Ramos (cell line): ENCODE results near the gene F12.

ENCODE experiments used
- in situ Hi-C: fragments of 300-500 bp; cut with MboI; formaldehyde crosslinking; loops from one replicate; pipeline ENCODE4 v1.14.3; 2022; ENCODE audit warnings: low sequenced_read_pairs; ENCODE audit not compliant: unreplicated experiment

Gene F12

DNA sequence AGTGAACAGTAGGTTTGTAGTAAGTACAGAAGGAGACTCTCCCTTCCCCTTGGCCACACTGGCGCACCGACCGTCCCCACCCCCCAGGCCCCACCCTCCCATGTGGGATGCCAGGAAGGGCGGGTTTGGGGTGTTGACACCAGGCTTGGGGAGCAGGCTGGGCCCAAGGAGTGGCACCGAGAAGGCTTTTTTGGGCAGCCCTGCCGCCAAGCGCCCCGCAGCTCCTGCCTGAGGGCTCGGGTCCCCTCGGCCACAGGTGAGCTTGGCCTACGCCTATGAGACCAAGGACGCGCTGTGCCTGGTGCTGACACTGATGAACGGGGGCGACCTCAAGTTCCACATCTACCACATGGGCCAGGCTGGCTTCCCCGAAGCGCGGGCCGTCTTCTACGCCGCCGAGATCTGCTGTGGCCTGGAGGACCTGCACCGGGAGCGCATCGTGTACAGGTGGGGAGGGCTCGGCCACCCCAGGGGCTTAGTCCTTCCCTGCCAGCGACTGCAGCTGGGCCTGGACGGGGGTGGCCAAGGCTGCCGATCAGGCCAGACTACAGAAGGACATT lies 24.4 kb upstream of the F12 start:
- in situ Hi-C loops: no loop called here

DNA sequence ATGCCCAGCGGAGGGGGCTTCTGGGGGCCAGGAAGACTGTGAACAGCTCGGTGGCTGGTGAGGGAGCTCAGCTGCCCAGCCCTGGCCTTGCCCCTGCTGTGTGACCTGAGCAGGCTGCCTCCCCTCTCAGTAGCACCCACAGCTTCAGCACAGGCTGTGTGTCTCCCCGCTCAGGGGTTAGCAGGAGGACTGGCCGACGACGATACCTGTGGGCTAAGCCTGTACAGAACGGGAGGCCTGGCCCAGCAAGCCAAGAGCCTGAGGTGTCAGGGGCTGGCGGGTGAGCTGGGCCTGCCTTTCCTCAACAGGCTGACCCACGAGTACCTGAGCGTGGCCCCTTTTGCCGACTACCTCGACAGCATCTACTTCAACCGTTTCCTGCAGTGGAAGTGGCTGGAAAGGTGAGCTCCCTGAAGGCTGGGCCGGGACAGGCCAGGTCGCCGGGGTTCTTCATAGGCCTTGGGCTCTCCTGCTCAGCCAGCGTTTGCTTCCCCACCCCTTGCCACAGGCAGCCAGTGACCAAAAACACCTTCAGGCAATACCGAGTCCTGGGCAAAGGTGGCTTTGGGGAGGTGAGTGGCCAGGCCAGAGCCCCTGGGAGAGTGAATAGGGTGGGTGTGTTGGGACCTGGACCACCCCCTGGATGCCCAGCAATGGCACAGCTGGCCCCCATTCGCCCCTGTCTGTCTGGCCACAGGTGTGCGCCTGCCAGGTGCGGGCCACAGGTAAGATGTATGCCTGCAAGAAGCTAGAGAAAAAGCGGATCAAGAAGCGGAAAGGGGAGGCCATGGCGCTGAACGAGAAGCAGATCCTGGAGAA lies 23.7 kb upstream of the F12 start:
- in situ Hi-C loops: no loop called here

DNA sequence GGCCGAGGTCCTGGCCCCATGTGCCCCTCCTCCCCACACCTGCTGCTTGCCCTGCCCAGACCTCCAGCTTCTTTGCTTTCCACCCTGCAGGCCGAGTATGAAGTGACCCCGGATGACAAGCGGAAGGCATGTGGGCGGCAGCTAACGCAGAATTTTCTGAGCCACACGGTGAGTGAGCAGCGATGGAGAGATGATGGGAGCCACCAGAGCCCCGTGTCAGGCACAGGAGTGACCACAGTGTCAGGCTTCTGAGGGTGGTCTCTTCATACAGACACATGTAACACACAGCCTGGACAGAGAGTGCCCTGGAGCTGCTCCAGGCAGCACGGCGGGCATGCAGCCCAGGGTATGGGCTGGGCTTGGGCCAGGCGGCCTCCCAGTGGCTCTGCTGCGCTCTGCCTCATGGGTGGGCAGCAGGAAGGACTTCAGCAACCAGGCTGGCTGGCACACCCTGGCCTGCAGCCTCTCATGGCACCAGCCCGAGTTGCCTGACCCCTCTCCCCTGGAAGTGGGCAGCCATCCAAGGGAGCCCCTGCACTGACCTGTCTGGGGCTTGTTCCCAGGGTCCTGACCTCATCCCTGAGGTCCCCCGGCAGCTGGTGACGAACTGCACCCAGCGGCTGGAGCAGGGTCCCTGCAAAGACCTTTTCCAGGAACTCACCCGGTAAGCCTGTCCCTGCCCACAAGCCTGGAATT lies 22.9 kb upstream of the F12 start:
- in situ Hi-C loops: no loop called here

DNA sequence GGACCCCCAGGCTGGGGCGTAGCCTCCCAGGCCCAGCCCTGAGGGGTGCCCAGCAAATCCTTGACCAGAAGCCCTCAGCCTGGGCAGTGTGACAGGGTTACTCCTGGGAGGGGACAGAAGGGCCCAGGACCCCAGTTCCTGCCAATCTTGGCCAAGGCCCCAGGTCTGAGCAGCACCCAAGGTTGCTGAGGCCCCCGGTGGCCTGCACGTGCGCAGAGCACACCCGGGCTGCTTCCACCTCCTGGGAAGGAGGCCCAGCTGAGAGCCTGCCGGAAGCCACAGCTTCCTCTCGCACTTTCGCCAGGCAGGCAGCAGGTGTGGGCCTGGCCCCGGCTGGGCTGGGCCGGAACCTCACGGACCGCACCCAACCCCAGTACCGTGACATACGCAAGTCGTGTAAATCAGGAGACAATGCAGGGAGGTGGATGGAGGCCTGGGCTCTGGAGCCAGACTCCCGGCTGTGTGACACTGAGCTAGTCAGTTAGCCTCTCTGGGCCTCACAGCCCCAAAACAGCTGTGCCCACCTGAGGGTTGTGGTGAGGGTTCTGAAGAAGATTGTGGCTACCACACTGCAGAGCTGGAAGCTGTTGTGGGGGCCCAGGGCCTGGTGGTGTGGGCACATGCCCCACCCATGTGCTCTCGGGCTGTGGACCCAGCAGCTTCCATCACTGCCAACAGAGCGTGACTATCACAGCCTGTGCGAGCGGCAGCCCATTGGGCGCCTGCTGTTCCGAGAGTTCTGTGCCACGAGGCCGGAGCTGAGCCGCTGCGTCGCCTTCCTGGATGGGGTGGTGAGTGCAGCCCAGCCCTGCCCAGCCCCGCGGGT lies 22.2 kb upstream of the F12 start:
- in situ Hi-C loops: no loop called here

DNA sequence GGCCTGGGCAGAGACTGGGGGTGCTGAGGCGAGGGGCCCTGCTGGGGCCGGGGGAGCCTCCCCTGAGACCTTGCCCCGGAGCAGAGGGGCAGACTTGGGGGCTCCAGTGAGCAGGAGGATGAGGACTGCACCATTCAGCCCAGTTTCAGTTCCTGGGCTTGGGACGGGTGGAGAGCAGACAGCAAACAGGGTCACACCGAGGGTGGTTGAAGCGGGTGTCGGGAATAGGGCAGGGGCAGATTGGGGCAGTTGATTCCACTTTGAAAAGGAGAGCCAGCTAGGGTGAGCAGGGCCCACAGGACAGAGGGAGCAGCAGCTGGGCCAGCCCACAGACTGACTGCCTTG lies 21.6 kb upstream of the F12 start:
- in situ Hi-C loops: no loop called here

DNA sequence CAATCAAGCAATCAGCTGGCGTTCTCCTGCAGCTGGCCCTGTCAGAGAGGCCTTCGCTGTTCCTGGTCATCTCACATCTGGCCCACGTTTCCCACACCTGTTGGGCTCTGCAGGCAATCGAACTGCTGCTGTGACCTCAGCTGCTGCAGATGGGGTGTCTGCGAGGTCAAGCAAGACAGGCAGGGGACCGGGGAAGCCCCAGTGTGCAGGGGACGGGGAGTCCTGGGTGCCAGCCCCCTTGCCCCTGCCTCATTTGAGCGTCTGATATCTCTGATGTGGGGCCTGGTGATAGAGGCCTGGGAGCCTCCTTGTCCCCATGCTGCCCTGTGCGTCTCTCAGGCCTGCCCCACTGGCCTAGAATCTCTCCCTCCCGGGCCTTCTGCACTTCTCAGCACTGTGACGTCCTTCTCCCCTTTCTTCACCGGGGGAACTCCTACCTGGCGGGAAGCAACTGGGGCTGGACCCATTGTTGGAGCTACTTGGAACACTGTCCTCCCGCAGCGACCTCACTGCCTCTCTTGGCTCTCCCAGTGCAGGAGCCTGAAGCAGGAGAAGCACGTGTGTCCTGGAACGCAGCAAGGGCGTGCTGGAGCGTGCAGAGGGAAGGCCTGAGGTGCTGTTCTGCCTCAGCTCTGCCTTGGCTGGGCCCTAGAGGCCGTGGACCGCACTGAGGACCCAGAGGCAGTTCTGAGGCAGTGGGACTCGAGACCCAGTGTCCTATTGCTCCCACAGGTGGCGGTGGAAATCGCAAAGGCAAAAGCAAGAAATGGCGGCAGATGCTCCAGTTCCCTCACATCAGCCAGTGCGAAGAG lies 21.0 kb upstream of the F12 start:
- in situ Hi-C loops: no loop called here

DNA sequence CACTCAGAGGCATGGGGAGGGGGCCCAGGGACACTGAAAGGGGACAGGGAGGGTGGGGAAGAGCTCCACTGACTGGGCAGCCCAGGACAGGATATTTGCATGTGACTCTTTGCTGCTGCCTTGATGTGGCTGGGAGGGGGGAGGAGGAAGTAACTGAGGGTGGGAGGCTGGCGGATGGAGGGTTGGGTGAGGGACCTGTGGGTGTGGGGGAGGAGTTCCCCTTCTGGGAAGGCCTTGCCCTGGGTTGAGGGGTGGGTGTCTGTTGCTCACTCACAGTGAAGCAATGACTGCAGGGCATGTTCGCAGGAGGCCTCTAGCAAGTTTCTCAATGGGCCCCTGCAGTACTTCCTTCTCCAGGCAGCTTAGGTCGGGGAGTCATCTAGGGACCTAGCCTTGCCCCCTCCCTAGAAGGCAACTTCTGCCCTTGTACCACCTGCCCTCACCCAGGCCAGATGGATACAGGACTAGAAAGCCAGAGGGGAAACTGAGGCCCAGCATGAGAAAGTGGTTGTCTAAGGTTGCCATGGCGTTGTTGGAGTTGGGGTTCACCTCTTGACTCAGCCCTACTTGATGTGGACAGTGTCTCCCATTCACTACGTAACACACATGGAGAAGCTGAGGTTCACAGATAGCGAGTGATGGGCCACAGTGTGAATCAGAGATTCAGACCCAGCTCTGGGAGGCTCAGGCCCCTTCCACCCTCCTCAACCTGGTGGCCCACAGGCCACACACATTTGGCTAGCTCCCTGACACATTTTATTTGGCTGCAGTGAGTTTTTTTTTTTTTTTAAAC lies 20.1 kb upstream of the F12 start:
- in situ Hi-C loops: no loop called here

DNA sequence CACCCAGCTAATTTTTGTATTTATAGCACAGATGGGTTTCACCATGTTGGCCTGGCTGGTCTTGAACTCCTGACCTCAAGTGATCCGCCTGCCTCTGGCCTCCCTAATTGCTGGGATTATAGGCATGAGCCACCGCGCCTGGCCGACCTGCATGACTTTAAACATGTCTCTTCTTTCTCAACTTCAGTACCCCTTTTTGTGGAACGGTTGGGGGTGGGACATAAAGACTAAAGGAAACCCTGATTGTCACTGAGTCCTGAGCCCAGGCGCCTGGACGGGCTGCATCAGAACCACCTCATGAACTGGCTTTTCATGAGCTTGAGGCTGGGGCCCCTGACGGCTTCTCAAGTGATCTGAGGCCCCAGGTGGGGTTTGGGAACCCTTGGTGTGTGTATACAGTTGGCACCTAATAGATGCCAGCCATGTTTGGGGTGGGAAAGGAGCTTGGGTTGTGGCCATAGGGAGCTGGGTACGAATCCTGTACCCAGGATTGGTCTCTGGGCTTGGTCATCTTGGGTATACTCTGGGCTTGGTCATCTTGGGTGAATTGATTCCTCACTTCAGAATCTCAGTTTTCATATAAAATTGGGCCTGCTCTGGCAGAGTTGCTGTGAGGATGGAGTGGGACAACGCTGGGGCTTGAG lies 19.3 kb upstream of the F12 start:
- in situ Hi-C loops: no loop called here

DNA sequence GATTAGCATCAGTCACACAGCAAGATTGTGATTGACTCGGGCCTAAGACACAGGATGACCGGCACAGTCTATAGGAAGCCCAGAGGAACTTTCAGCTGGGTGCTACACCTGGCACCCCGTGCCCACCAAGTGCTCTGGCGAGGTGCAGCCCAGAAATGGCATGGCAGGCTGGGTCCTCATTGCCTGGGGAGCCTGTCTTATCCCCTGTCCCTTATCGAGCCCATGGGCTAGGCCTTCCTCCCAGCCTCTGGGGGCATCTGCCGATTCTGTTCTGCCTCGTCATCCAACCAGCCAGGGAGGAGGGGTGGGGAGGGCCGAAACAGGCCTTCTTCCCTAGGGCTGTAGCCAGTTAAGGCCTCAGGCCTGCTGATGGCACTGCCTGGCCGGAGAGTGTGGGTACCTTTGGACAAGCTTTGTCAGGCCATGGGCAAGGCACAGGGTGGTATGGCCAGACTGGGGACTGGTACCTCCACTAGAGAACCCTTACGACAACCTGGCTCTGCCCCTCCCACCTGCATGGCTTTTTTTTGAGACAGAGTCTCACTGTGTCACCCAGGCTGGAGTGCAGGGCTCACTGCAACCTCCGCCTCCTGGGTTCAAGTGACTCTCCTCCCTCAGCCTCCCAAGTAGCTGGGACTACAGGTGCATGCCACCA lies 18.7 kb upstream of the F12 start:
- in situ Hi-C loops: no loop called here

DNA sequence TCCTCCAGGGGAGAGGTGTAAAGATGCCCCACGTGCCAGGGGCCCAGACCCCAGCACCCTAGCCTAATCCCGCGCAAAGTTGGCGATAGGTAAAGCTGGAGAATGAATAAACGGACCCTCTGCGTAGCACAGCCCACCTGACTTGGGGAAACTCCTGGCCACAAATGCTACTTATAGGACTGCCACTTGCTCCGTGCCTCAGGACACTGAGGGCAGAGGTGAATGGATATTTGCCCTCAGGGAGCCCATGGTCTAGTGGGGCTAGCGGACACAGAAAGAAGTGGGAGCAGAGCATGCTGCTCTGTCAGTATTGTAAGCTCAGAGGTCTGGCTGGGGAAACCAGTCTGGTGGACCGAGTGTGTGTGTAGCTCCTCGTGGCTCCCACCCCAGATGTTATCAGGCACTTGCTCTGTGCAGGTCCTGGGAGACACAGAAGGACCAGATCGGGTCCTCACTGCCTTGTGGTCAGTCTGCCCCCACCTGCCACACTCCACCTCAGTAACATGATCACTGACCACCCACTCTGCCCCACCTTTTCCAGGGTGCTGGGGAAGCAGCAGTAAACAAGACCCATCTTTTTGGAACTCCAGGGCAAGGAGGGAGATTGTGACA lies 18.0 kb upstream of the F12 start:
- in situ Hi-C loops: no loop called here

DNA sequence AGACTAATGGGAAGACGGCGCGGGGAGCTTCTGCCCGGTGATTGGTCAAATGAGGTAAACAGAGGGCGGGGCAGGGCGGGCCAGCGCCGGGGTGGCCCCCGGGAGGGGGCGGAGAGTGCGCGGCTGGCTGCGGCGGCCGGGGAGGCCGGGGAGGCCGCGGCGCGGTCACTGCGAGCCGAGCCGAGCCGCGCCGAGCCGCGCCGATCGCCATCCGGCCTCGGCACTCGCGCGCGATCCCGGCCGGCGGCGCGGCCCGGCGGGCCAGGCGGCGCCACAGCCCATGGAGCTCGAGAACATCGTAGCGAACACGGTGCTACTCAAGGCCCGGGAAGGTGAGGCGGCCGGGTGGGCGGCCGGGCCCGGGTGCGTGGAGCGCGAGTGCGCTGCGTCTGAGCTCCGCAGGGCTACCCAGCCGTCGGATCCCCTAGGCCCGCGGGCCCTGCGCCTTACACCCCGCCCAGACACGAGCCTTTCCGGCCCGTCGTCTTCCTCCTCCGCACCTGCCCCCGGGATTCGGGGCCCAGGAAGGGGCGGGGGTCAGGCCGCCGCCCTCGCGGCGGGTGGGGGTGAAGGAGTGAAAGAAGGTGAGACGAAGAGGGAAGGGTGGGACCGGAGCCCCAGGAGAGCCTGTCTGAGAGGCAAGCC lies 17.3 kb upstream of the F12 start, which contains the start of gene GRK6:
TSS of gene GRK6 (plus strand) at position 111 of the 645 bp plus-strand sequence. CDS start at position 281, 170 bp downstream.
- in situ Hi-C loops: no loop called here

DNA sequence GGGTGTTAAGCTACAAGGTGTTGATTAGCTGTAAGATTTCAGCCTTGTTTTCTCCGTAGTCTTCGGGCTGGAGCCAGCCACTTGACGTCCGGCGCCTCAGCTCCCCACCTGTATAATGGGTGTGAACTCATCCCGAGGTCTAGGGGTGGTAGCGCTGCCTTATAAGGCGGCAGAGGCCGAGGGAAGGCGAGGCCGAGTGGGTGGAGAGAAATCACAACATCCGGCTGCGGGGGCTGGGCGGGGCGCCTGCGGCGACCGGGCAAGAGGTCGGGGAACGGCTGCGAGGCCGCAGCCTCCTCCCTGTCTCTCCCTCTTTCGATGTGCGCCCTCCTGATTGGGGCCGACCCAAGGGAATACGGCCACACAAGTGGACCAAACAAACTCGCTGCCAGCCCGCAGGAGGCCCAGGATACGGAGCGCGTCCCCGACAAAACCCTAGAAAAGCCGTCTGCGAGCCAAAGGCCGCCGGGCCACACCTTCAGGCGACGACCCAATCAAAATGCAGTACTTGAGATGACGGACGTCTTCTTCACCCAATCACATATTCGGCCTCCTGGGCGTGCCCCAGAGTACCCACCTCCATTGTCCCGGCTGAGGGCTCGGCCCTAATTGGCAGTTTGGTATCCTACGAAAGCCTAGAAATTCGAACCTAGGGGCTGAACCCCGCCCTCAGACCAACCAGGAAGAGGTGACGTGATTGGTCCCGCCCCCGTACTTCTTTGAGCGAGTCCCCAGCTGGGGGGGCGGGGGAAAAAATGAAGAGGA lies 16.6 kb upstream of the F12 start:
- in situ Hi-C loops: no loop called here

DNA sequence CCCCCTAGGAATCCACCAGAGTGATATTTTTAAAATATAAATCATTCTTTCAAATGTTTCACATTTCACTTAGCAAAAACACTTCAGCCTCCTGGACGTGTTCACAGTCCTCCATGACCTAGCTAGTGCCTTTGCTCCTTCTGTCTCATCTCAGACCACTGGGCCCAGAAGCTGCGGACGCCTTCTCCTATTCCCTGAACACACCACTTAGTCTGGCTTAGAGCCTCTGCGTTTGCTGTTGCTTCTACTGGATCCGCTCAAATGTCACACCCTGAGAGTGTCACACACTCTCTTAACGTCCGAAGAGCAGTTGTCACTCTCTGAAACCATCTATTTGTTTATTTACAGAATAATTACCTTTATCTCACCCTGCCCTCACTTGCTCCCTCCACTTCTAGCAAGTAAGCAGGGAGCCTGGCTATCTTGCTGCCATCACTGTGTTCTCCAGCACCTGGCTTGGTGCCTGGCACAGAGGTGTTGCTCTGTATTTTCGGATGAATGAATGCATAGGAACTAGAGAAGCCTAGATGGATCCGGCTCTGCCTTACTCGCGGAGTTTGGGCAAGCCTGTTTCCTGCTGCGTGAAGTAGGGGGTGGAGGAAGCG lies 15.9 kb upstream of the F12 start:
- in situ Hi-C loops: no loop called here

DNA sequence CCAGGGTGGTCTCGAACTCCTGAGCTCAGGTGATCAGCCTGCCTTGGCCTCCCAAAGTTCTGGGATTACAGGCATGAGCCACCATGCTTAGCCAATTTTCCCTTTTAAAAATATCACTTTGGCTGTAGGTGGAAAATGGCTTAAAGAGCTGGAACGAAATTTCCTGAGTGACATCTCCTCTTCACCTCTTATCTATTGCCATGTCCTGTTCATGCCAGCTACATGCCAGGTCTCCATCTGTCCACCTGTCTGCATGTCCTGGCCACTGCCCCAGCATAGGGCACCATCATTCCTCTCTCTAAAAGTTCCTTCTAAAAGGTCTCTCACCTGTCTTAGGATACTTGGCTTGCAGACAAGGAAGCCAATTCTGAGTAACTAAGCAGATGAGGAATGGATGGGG lies 14.3 kb upstream of the F12 start:
- in situ Hi-C loops: no loop called here

DNA sequence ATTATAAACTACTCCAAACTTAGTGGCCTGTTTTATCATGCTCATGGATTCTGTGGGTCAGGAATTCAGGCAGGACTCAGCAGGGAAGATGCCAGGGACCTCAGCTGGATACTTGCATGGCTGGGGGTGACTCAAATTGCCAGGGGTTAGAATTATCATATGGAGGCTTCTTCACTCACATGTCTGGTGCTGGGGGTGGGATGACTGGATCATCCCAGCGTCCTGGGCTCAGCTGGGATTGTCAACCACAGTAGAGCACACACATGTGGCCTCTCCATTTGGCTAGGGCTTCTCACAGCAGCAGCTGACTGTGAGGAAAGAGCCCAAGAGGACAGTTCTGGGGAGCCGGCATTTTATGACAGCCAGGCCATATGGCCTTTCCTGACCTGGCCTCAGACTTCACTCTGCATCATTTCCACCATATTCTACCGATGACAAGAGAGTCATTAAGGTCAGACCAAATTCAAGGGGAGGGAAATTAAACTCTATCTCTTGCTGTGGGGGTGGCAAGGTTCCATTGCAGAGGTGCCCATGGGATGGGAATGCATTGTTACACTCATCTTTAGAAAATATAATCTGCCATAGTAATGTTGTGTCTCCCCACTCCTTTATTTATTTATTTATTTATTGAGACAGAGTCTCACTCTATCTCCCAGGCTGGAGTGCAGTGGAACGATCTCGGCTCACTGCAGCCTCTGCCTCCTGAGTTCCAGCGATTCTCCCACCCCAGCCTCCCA lies 11.9 kb upstream of the F12 start:
- in situ Hi-C loops: no loop called here
